Stimulated activated CD4-positive, alpha-beta T cell treated with anti-CD3 and anti-CD28 coated beads, TNF-alpha, amount 100 ng/mL, for 24 hours (primary cell): ENCODE data around the gene SESN2.

Experiments used
- DNase-seq, 3 experiments: peaks; one replicate each; pipeline ENCODE4 v3.0.0-alpha.2; 2020; ENCODE audit warnings: low read depth in 3 of 3

Gene SESN2

DNA sequence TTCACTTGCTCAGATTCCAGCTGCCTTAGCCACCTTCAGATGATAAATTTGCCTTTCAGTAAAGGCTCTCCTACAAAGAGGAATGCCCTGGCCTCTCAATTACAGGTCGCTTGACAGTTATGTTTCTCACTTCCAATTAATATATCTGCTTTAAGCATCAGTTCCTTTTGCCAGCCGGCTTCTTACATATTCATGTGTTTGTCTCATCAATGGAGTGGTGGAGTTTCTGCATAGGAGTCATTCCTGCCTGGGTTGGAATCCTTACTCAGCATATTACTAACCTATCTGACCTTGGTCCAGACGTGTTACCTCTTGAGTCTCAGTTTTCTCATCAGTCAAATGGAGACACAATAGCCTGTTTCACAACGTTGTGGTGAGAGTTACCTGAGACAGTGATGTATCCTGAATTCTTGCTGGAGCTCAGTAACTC lies 9.4 kb upstream of the SESN2 start:
- no peak for DNase-seq

DNA sequence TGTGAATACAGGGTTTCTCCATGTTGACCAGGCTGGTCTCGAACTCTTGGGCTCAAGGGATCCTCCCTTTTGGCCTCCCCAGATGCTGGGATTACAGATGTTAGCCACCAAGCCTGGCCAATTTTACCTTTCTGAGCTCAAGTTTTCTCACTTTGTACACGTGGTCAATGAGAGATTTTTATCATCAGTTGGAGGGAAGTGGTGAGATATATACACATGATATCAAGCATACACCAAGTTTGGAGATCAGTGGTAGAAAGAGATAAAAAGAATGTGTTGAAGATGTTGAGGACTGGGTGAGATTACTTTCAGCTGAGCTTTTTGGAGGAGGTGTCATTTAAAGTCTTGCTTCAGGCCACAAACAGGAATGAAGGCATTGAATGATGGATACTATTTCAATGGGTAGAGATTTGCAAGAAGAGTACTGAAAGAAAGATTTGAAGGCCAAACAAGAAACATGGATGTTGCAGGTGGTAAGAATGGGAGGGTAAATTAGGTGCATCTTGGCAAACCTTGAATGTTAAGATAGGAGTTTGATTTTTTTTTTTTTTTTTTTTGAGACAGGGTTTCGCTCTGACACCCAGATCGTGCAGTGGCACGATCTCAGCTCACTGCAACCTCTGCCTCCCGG lies 3.0 kb upstream of the SESN2 start:
- no peak for DNase-seq

DNA sequence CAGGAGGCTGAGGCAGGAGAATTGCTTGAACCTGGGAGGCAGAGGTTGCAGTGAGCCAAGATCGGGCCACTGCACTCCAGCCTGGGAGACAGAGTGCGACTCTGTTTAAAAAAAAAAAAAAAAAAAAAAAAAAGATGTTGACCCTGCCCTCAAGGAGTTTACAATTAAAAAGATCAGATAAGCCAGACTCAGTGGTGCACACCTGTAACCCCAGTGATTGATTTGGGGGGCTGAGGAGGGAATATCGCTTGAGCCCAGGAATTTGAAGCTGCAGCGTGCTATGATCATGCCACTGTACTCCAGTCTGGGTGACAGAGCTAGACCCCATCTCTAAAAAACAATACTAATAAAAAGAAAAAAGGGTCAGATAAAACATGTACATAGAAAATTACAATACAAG lies 1.6 kb upstream of the SESN2 start:
- no peak for DNase-seq

DNA sequence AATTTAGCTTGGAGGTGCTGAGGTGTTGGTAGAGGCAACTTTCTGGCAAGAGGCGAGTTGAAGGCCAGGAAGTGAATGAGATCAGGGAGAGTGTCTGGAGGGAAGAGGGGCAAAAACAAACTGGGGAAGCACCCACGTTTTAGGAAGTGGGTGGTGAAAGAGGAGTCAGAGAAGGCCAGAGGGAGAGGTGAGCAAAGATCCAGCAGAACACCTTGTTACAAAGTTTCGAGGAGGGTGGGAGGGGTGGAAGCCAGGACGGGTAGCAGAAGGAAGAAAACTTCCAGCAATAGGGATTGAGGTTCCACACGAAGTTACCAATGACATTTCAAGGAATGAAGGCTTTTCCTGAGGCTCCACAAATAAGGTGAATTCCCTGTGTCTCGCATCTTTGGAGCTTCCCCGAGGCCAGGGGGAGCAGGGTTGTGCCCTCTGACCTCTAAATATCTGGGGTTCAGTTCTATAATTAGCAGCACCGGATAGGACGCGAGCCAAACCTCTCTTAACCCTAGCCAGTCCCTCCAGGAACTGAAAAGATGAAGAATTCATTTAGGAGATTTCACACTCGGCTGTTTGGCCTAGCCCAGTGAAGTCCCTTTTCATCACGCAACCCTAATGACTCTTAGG lies 578 bp upstream of the SESN2 start:
- DNase-seq, result no peak

DNA sequence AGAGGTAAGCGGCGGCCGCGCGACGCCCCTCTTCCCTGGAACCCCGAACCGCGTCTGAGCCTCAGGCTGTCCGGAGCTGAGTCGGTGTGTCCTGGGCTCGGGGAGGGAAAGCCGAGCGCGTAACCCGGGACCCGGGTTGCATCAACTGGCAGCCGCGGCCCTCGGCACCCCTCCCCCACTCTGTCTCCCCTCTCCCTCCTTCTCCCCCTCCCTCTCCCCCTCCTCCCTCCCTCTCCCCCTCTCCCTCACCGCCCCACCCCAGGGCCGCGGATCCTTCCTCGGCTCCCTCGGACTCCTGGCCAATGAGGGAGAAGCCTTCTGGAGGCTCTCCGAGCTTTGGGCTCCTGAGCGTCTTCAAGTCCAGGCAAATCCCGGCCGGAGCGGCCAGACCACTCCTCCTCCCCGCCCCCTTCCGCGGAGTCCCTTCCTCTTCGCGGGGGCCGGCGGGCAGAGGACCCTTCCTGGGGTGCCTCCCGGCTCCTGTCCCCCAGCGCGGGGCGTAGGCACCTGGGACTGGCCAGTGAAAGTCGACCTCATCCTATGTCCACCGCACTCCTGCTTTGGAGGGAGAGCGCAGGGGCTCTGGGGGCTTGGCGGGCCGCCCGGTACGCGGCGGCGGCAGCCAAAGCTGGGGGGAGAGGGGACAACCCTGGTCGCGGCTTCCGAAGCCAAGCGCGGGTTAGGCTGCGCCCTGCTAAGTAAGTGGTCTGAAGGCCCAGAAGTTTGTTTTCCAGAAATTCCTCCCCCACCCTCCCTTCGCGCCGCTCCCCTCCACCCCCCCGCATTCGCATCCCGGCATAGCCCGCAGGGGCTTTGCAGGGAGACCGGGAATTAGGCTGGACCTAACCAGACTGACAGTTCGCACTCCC lies 850 bp downstream of the SESN2 start:
- DNase-seq, result peak in 1 of 3 experiments; percentile 32

DNA sequence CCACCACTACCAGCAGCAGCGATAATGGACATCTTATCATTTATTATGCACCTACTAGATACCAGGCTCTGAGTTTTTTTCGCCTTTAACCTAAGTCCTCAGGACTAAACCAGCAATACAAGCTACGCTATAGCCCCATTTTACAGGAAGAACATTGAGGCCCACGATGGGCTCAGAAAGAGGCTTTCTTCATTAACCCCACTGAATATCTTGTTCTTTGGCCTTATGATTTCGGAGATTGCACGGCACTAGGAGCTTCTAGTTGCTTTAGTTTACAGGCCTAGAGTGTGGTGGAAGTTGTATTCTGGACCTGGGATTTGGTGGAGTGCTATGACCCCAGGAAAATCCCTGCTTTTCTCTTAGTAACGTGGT lies 1.5 kb downstream of the SESN2 start:
- no peak for DNase-seq

DNA sequence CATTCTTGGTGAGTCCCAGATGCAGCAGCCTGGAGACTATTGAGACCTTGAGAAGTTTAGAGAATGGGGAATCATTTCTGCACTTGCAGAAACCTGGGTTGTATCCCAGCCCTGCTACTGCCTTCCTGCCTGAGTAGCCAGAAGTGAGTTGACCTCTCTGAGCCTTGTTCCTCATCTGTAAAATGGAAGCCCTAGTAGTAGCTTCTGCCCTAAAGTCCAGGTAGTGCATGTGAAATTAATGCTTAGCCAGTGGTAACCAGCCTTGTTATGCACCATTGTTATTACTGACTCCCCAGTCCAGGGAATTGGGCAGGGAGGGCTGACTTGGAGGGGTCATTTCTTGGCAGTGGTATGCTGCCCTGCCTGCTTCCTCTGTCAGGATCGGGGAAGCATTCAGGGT lies 5.6 kb downstream of the SESN2 start:
- DNase-seq, result no peak

DNA sequence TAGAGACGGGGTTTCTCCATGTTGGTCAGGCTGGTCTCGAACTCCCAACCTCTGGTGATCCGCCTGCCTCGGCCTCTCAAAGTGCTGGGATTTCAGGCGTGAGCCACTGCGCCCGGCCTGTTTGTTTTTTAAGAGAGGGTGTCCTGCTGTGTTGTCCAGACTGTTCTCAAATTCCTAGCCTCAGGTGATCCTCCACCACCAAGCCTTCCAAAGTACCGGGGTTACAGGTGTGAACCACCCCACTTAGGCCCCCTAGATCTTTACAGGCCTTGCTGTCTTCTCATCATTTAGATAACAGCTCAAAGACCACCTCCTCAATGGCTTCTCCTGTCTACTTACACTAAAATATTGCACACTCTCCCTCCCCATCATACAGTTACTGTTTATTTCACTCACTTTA lies 6.3 kb downstream of the SESN2 start:
- no peak for DNase-seq

DNA sequence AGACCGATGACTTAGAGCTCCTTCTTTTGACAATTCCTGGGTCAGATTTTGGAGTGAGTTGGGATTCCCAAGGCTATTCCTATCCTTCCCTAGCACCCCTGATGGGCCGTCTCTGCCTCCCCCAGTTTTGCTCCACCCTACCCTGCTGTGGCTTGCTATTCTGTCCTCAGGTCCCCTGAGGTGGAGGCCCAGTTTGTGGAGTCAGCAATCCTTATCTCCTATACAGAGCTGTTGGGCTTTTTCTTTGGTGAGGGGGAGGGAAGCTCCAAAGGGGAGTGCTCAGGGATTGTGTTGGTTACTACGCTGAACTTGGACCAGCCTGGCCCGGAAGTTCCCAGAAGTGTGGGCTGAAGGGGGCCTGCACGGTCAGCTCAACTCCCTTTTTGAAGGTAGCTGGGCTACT lies 7.6 kb downstream of the SESN2 start:
- no peak for DNase-seq

DNA sequence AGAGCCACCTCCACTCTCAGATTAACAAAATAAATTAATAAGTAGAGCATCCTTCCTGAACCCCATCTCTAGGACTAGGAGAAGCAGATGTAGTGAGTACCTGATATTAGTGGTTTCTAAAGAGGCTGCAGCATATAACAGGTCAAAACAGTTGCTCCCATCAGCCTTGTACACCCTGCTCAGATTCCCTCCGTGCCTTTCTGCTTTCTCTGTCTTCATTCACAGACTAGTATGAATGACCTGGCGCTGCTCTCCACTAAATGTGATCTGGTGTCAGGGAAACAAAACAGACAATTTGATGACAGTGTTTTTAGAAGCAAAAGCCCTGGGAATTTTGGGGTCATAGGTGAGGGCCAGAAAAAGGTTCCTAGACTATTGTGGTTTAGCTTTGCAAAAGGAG lies 8.3 kb downstream of the SESN2 start:
- no peak for DNase-seq

DNA sequence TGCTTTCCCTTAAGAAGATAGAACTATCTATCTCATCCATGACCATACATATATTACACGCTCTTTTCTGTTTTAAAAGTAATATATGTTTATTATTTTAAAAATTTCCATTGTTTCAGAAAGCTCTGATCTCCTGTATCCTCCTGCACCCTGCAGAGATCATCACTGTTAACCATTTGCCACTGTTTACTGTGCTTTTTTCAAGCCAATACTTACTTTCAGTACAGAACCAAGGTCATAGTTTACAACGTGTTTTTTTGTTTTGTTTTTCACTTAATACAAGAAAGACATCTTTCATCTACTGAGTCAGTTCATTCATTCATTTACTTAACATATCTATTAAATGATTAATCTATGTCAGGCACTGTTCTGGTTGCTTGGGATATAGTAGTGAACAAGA lies 10.2 kb downstream of the SESN2 start:
- no peak for DNase-seq

DNA sequence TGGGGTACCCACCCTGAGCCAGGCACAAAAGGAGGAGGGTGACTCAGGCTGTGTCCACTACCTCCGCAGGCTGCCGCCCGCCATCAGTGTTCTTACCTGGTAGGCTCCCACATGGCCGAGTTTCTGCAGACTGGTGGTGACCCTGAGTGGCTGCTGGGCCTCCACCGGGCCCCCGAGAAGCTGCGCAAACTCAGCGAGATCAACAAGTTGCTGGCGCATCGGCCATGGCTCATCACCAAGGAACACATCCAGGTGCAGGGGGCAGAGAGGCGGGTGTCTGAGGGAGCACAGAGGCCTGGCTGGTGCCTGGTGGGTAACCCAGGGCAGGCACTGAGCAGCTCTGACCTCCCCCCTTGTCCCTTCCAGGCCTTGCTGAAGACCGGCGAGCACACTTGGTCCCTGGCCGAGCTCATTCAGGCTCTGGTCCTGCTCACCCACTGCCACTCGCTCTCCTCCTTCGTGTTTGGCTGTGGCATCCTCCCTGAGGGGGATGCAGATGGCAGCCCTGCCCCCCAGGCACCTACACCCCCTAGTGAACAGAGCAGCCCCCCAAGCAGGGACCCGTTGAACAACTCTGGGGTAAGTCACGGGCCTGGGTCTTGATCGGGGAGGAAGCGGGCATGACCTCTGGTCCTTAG lies 13.0 kb downstream of the SESN2 start:
- DNase-seq, result no peak

DNA sequence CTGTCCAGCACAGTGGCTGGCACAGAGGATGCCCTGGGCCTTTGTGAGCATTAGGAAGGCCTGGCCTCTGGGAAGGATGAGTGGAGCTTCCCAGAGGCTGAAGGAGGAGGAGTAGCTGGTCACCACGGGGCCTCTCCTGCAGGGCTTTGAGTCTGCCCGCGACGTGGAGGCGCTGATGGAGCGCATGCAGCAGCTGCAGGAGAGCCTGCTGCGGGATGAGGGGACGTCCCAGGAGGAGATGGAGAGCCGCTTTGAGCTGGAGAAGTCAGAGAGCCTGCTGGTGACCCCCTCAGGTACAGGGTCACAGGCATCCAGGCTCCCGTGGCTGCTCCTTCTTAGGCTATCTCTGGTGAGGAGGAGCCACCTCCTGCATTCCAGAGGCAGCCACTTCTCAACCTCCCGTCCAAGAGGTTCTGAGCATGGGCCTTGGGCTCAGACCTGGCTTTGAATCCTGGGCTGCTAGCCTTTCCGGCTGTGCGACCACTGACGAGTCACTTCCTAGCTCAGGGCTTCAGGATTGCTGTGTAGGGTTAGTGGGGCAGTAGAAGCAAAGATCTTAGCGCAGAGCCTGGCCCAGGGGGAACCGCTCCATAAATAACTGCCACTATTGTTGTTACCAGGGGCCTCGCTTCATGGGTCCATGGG lies 14.0 kb downstream of the SESN2 start:
- DNase-seq, result no peak

DNA sequence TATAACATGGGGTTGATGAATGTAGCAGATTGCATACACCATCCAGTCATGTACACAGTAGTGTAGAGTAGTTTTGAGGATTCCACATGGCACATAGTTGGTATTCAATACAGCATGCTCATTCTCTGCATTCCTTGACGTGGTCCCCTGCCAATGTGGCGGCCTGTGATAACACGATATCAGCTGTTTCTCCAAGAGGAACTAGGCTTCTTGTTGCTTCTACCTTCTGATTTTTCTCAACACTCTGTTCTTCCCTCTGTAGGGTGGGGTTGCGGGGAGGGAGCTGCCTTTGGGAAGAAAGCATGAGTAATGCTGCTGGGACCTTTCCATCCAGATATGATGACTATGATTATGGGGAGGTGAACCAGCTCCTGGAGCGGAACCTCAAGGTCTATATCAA lies 19.4 kb downstream of the SESN2 start:
- no peak for DNase-seq

DNA sequence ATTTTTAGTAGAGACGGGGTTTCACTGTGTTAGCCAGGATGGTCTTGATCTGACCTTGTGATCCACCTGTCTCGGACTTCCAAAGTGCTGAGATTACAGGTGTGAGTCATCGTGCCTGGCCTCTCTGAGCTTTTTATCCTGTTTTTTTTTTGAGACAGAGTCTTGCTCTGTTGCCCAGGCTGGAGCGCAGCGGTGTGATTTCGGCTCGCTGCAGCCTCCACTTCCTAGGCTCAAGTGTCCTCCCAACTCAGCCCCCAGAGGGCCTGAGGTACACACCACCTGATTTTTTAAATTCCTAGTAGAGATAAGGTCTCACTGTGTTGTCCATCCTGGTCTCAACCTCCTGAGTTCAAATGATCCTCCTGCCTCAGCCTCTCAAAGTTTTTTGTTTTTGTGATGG lies 20.4 kb downstream of the SESN2 start:
- no peak for DNase-seq

DNA sequence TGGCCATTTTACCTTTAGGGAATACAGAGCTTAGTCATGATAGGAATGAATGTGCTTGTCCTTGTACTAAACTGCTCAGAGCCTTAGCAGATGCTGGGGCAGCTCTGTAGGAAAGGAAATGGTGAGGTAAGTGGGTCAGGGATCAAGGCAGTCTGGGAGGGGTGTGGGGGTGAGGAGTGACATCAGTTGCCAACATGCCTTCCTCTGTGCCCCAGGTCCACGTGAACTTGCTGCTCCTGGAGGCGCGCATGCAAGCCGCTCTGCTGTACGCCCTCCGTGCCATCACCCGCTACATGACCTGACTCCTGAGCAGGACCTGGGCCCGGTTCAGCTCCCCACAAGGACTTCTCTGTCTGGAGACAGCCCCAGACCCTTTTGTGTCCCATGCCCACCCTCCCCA lies 21.2 kb downstream of the SESN2 start:
- no peak for DNase-seq

DNA sequence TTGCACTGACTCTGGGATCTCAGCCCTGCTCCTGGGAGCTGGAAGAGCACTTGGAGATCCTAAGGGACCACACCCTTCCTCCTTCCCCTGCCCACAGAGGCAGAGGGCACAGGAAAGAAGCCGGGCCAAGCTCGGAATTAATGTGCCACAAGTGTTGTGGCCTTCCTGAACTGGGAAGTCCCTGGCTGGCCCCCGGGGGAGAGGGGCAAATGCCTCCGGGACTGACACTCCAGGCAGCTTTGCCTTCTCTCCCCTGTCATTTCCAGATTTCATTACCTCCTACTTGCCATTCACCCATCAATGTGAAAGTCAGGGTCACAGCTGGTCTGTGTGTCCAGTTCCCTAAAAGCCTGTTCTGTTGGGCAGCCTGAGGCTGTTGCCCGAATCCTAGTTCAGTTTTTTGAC lies 21.7 kb downstream of the SESN2 start:
- no peak for DNase-seq

DNA sequence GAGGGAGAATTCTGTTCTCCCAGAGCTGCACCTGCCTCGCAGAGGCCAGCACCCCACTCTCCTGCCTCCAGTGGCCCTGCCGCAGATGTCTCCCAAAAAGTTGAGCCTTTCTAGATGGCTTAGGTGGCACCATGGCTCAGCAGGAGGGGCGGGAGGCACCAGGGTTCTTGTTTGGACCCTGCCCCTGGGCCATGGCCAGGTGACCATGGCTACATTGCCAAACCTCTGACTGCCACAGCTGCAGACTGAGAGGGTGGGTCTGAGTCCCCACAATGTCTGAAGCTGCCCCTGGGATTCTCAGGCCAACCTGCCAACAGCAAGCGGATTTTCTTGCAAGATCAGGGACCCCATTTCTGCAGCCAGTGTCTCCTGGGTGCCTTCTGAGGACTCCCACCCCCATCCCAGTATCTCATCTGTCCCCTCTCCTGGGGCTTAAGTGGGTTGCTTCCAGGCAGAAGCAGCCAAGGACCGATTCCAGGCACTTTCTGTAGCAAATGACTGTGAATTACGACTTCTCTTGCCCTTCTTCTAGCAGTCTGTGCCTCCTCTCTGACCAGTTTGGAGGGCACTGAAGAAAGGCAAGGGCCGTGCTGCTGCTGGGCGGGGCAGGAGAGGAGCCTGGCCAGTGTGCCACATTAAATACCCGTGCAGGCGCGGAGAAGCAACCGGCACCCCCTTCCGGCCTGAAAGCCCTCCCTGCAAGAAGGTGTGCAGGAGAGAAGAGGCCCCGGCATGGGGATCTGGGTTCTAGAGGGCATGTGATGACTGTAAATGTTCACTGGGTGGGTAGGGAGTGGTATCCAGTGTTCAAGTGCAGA lies 22.5 kb downstream of the SESN2 start:
- no peak for DNase-seq

DNA sequence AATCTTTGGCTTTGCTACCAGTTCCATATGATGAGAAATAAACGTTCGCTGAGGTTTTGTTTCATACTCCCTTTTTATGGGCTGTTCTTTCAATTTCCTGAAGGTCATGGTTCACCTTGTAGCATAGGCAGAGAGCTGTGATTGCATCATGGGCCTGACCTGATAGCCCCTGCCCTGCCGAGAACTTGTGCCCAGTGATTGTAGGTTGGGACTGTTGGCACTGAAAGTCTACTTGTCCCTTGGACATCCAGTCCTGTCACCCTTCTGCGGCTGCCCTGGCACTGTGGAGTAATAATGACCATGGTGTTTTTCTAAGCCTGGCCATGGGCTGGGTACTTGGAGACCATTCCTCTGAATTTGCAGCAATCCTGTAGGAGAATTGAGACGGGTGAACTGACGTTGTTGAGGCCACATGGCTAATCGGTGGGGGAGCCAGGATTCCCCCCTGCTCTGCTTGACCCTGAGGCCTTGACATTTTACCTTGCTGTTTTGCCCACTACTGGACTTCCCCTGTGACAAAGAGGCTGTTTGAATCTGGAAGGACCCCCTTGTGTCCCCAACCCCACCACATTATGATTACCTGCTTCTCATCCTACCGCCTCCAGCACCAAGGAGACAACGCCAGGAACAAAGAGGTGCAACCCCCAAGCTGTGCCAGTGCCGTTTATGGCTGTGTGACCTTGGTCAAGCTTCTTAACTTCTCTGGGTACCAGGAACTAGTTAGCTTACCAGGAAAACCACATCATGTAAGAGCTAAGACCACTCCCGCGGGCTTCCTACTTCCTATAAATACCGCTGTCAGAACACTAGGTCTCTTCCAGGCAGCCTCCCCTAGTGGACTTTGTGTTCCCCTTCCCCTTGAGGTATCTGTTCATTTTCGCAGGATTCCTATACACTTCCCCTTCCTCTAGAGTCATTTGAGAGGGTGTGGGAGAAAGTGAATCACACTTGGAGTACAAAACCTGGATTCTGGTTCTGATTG lies 23.4 kb downstream of the SESN2 start:
- no peak for DNase-seq

DNA sequence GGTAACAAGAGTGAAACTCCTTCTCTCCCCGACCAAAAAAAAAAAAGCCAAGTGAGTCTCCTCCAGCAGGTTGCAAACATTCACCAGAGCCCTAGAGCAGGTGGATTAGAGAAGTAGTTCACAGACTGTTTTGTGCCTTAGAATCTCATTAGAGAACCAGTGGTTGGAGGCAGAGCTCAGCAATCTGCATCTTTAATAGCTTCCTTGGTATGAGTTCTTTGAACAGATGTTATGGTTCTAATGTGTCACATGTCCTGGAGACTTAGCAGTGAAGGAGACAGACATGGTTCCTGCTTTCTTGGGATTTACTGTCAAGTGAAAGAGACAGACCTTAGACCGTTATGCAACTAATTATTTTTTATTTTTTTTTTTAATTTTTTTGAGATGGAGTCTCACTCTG lies 26.8 kb downstream of the SESN2 start:
- DNase-seq, result no peak
